SHP77 treated with DMSO at 0.1 percent for 48 hours (cell line): ENCODE data around the gene SOX5.
"Not testable (repeated sequence)": the region's sequence is repeated elsewhere in the genome, so short reads cannot be mapped to it uniquely, and the experiment has no call there.

Source experiments
- DNase-seq: peaks from one replicate; lab custom pipeline; 2025; lab: John Stamatoyannopoulos, UW

SOX5 gene

GRCh38 chr12:23540572-23540971, 408.9 kb downstream of the SOX5 start:
- DNase-seq: no peak

- no peak for DNase-seq
Observed at GRCh38 chr12:23536293-23536692, 413.2 kb downstream of the SOX5 start.

- no peak for DNase-seq
Observed at GRCh38 chr12:23535441-23535840, 414.0 kb downstream of the SOX5 start.

- DNase-seq: no peak
Observed at GRCh38 chr12:23534196-23534595, 415.3 kb downstream of the SOX5 start.

- no peak for DNase-seq
Observed at GRCh38 chr12:23533699-23534098, 415.8 kb downstream of the SOX5 start.

GRCh38 chr12:23533265-23533664, 416.2 kb downstream of the SOX5 start:
- no peak for DNase-seq

DNA sequence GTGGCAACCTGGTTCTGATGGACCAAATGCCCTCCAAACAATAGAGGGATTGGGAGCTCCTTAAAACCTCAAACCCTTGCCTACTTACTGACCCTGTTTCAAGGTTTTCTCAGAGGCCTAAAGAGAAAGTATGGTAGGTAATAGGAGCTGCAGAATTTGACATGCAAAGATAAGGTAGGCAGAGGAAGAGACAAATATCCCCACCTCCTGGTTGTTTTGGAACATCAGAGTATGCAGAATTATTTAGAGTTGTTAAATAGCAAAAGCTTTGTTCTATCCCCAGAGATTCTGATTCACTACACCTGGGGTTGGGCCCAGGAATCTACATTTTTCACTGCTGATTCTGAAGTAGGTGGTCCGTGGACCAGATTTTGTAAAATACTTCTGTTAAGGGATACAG, 421.2 kb downstream of the SOX5 start:
- DNase-seq: no peak

GRCh38 chr12:23525450-23526072, 423.9 kb downstream of the SOX5 start:
- DNase-seq: no peak

GRCh38 chr12:23523339-23523738, 426.1 kb downstream of the SOX5 start:
- no peak for DNase-seq

- DNase-seq: not testable (repeated sequence)
Observed at GRCh38 chr12:23519444-23519843, 430.0 kb downstream of the SOX5 start.

- not testable (repeated sequence) for DNase-seq
Observed at GRCh38 chr12:23515785-23516184, 433.7 kb downstream of the SOX5 start.

DNA sequence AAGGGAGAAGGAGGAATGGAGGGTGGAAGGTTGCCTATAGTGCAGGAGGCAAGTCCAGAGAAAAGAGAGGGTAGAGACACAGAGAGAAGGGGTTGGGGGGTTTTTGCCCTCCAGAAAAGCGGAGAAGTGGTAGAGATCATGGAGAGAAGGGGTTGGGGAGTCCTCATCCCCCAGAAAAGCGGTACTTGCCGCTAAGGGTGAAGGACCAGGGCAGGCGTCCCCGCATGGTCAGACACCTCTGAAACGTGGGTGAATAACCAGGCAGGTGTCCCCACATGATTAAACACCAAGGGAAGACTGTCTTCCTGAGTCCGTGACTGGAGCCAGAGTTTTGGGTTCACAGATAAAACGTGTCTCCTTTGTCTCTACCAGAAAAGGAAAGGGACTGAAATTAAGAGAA, 439.0 kb downstream of the SOX5 start:
- DNase-seq: no peak

- not testable (repeated sequence) for DNase-seq
Observed at GRCh38 chr12:23509832-23510231, 439.6 kb downstream of the SOX5 start.

DNA sequence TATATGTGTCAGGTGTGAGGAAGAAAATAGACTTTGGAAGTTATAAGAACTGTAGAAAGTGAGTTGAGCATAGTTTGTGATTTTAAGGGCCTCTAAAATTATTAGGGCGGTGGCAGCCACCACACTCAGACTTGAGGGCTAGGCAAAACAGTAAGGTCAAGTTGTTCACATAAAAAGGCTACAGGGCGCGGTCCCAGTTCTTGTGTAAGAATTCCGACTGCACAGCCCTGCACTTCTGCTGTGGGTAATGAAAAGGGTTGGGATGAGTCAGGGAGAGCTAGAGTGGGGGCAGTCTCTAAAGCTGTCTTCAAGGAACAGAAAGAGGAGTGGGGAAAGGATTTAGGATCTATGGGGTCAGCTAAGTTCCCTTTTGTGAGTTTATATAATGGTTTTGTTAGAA, 441.7 kb downstream of the SOX5 start:
- DNase-seq: not testable (repeated sequence)

- DNase-seq: not testable (repeated sequence)
Observed at GRCh38 chr12:23505736-23506135, 443.7 kb downstream of the SOX5 start.

- no peak for DNase-seq
Observed at GRCh38 chr12:23504641-23505399, 444.6 kb downstream of the SOX5 start.

- no peak for DNase-seq
Observed at GRCh38 chr12:23504043-23504442, 445.4 kb downstream of the SOX5 start.

DNA sequence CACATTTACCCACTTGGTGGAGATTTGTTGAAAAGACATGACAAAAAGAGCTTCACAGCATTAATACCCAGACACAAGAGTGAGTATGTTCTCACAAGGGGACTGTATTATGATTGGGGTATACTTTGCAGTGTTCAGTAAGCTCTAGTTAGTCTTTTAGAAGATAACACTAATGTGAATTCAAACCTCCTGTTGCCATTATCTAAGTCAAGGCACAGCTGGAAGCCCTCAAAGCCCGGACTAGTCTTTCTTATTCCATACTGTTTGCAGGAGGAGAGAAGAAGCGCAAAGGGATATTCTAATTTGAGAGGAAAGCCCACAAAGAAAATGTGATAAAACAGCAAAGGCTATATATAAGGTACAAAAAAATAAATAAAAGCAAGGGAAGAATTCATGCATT, 445.9 kb downstream of the SOX5 start:
- no peak for DNase-seq

DNA sequence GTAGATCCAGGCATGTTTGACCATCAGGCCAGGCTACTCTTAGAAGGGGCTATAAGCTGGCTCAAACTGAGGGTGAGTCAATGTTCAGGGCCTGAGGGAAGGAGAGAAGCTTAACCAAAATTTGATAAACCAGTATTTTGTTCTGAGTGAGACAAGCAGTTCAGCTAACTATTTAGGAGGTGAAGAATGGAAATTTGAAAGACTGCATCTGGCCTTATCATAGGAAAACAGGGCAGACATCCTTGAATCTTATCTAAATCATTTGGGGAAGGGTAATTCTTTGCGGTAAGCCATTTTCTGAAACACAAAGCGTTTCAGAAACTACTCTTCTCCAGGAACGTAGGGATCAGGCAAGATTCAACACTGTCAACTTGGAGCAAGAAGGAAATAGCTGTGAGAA, 447.2 kb downstream of the SOX5 start:
- DNase-seq: no peak

GRCh38 chr12:23495472-23495871, 454.0 kb downstream of the SOX5 start:
- no peak for DNase-seq

DNA sequence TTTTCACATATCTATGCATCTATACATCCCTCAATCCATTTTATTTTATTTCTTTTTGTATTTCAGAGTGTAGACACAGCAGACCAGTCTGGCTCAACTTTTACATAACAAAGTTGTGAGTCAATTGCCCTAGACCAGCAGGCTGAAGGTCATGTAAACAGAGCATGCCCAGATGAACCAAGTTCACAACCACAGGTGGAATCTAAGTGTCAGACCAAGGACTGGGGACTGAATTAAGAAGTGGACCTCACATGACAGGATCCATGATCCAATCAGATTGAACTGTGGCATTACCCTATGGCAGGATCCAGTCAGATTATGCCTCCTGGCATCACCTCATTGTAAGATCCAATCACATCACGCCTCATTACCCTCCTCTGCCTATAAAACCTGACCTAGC, 455.8 kb downstream of the SOX5 start:
- DNase-seq: no peak

DNA sequence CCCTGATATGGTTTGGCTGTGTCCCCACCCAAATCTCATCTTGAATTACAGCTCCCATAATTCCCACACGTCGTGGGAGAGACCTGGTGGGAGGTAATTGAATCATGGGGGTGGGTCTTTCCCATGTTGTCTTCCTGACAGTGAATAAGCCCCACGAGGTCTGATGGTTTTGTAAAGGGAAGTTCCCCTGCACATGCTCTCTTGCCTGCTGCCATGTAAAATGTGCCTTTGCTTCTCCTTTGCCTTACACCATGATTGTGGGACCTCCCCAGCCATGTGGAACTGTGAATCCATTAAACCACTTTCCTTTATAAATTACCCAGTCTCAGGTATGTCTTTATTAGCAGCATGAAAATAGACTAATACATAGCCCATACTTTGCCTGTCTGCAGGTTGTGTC, 458.4 kb downstream of the SOX5 start:
- DNase-seq: not testable (repeated sequence)

DNA sequence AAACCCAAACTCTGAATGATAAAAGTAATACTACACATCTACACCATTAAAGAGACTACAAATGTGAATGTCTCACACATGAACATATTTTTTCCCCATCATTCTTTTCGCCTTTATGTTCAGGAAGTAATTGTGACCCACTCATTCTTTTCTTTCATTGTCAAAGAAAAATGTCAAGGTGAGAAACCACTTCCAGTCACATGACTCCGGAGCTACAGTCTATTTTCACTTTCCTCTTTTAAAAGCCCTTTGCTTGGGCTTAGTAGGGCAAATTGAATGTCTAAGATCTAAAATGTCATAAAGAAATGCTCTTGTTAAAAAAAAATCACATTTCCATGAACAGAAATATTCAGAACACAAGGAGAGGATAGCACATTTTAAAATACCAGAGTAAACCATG, 461.3 kb downstream of the SOX5 start:
- no peak for DNase-seq

- DNase-seq: no peak
Observed at GRCh38 chr12:23484238-23484637, 465.2 kb downstream of the SOX5 start.
